ENCODE measurements around the gene ITGB5. TPM values are rescaled to one million over a fixed set of nuclear protein-coding genes. Genes with fewer than 3 reads are reported as not detected.
"Not testable (repeated sequence)": the region's sequence is repeated elsewhere in the genome, so short reads cannot be mapped to it uniquely, and the experiment has no call there.

The ITGB5 gene
- total and polyA plus RNA-seq, 2 experiments from 2014 or later = 33.9 to 383 TPM

GRCh38 chr3:124784686-124785382 is 102.3 kb downstream of the ITGB5 start:
- no peak for TF ChIP-seq EZH2phosphoT487 (IDR thresholded peaks at IDR 0.05; ENCODE audit: insufficient read depth, low read depth)
- H3K9me3 ChIP-seq (ENCODE audit: low read depth) = no peaks in the 10 kb centered on the region
- H3K9ac ChIP-seq = no peak overlapping the region
- H3F3A ChIP-seq (ENCODE audit: insufficient read depth) = peaks cover 9% of the 10 kb centered on the region
- H3K27ac ChIP-seq = no peak overlapping the region
- DNase-seq = no peak
- in situ Hi-C loops (cut with MboI) = no loop called here
- H2AFZ ChIP-seq = no peak overlapping the region
- no peaks in the 10 kb centered on the region for H3K36me3 ChIP-seq (ENCODE audit: low read depth)
- no peaks in the 10 kb centered on the region for H3K9me2 ChIP-seq (ENCODE audit: insufficient read depth)
- no peaks in the 10 kb centered on the region for H4K20me1 ChIP-seq (ENCODE audit: insufficient read depth)
- no peaks in the 10 kb centered on the region for H3K27me3 ChIP-seq (replicated peaks; ENCODE audit: insufficient read depth)
- peaks cover 71% of the 10 kb centered on the region for H3K79me2 ChIP-seq (ENCODE audit: insufficient read depth)
- 94 to 95% methylated on average over 17 of the region's 17 CpGs for WGBS, 2 experiments (ENCODE audit: low coverage in 1 of 2, low lambda C conversion rate in 2 of 2, missing lambda C conversion rate in 2 of 2)
- H3K4me2 ChIP-seq (ENCODE audit: unreplicated experiment) = no peak overlapping the region
- H3K4me3 ChIP-seq = no peak overlapping the region
- H3K4me1 ChIP-seq (ENCODE audit: insufficient read depth) = peaks cover 40% of the 10 kb centered on the region

- Histone ChIP-seq H3K79me2 (ENCODE audit: insufficient read depth) (peaks cover 66% of the 10 kb centered on the region), H3K4me2 (ENCODE audit: unreplicated experiment) (no peak overlapping the region), H3K27ac (no peak overlapping the region), H3K36me3 (ENCODE audit: low read depth) (no peaks in the 10 kb centered on the region), H3F3A (ENCODE audit: insufficient read depth) (peaks cover 9% of the 10 kb centered on the region), H2AFZ (no peak overlapping the region), H4K20me1 (ENCODE audit: insufficient read depth) (no peaks in the 10 kb centered on the region), H3K4me1 (ENCODE audit: insufficient read depth) (peaks cover 43% of the 10 kb centered on the region), H3K27me3 (replicated peaks; ENCODE audit: insufficient read depth) (no peaks in the 10 kb centered on the region), H3K9ac (no peak overlapping the region), H3K4me3 (no peak overlapping the region), H3K9me3 (ENCODE audit: low read depth) (no peaks in the 10 kb centered on the region), H3K9me2 (ENCODE audit: insufficient read depth) (no peaks in the 10 kb centered on the region)
- in situ Hi-C loops (cut with MboI) = no loop called here
- TF ChIP-seq EZH2 (IDR thresholded peaks at IDR 0.05; ENCODE audit: insufficient read depth, poor library complexity, severe bottlenecking) (no peak), EZH2phosphoT487 (IDR thresholded peaks at IDR 0.05; ENCODE audit: insufficient read depth, low read depth) (no peak)
- 86 to 94% methylated on average over 4 of the region's 4 CpGs for WGBS, 2 experiments (ENCODE audit: low coverage in 1 of 2, low lambda C conversion rate in 2 of 2, missing lambda C conversion rate in 2 of 2)
- no peak for DNase-seq
These were observed 103.5 kb downstream of the ITGB5 start for GRCh38 chr3:124783696-124784095.

GRCh38 chr3:124782377-124782712 is 104.8 kb downstream of the ITGB5 start:
- Histone ChIP-seq H3K79me2 (ENCODE audit: insufficient read depth) (peaks cover 58% of the 10 kb centered on the region), H3K4me1 (ENCODE audit: insufficient read depth) (peaks cover 40% of the 10 kb centered on the region)
- in situ Hi-C loops (cut with MboI); H4K20me1 ChIP-seq (ENCODE audit: insufficient read depth); H3K9me2 ChIP-seq (ENCODE audit: insufficient read depth); H3K9ac ChIP-seq; DNase-seq; H3K36me3 ChIP-seq (ENCODE audit: low read depth); H2AFZ ChIP-seq; H3K4me2 ChIP-seq (ENCODE audit: unreplicated experiment); H3F3A ChIP-seq (ENCODE audit: insufficient read depth); H3K27me3 ChIP-seq (replicated peaks; ENCODE audit: insufficient read depth); H3K27ac ChIP-seq; H3K9me3 ChIP-seq (ENCODE audit: low read depth); H3K4me3 ChIP-seq: not testable (repeated sequence)
- whole genome bisulfite sequencing, 2 experiments (ENCODE audit: low coverage in 1 of 2, low lambda C conversion rate in 2 of 2, missing lambda C conversion rate in 2 of 2) = 96 to 98% methylated on average over 6 of the region's 6 CpGs

GRCh38 chr3:124781476-124782376 is 105.4 kb downstream of the ITGB5 start:
- peaks cover 59% of the 10 kb centered on the region for H3K79me2 ChIP-seq (ENCODE audit: insufficient read depth)
- no peaks in the 10 kb centered on the region for H4K20me1 ChIP-seq (ENCODE audit: insufficient read depth)
- H3K36me3 ChIP-seq (ENCODE audit: low read depth) = no peaks in the 10 kb centered on the region
- in situ Hi-C loops (cut with MboI) = no loop called here
- 87 to 89% methylated on average over 8 of the region's 8 CpGs for WGBS, 2 experiments (ENCODE audit: low coverage in 1 of 2, low lambda C conversion rate in 2 of 2, missing lambda C conversion rate in 2 of 2)
- H2AFZ ChIP-seq = no peak overlapping the region
- H3K4me1 ChIP-seq (ENCODE audit: insufficient read depth) = peaks cover 34% of the 10 kb centered on the region
- no peaks in the 10 kb centered on the region for H3K27me3 ChIP-seq (replicated peaks; ENCODE audit: insufficient read depth)
- peak overlapping the region; percentile 79 for H3K9ac ChIP-seq
- H3K4me3 ChIP-seq = no peak overlapping the region
- H3K27ac ChIP-seq = peak overlapping the region; percentile 97
- TF ChIP-seq EZH2phosphoT487 (IDR thresholded peaks at IDR 0.05; ENCODE audit: insufficient read depth, low read depth) (no peak), EZH2 (IDR thresholded peaks at IDR 0.05; ENCODE audit: insufficient read depth, poor library complexity, severe bottlenecking) (no peak)
- no peaks in the 10 kb centered on the region for H3K9me2 ChIP-seq (ENCODE audit: insufficient read depth)
- peaks cover under 1% of the 10 kb centered on the region; the same call in 1 of the 2 replicates for H3F3A ChIP-seq (ENCODE audit: insufficient read depth)
- no peaks in the 10 kb centered on the region for H3K9me3 ChIP-seq (ENCODE audit: low read depth)
- H3K4me2 ChIP-seq (ENCODE audit: unreplicated experiment) = peak overlapping the region; percentile 67
- no peak for DNase-seq
